HepG2 (cell line): ENCODE results near the gene KDELR3. TPM values are rescaled to one million over a fixed set of nuclear protein-coding genes. Genes with fewer than 3 reads are reported as not detected.

Experiments used
- DDIT3 ChIP-seq: sonication (generic); formaldehyde crosslinking; IDR thresholded peaks from 2 replicates; pipeline ENCODE4 v1.4.0; 2020; ENCODE audit warnings: mild to moderate bottlenecking, missing genetic modification reagents
- DR1 ChIP-seq: sonication (generic); formaldehyde crosslinking; IDR thresholded peaks from 2 replicates; pipeline ENCODE4 v1.8.0; 2021; ENCODE audit warnings: mild to moderate bottlenecking, missing genetic modification reagents, inconsistent platforms
- ETS1 ChIP-seq: sonication (generic); formaldehyde crosslinking; IDR thresholded peaks from 2 replicates; pipeline ENCODE4 v1.4.0; 2020; ENCODE audit warnings: missing genetic modification reagents
- FOXJ3 ChIP-seq: sonication (generic); formaldehyde crosslinking; IDR thresholded peaks from 2 replicates; pipeline ENCODE4 v1.4.0; 2020; ENCODE audit warnings: missing genetic modification reagents, mild to moderate bottlenecking, borderline replicate concordance
- GZF1 ChIP-seq: sonication (generic); formaldehyde crosslinking; IDR thresholded peaks from 2 replicates; pipeline ENCODE4 v1.5.1; 2020; ENCODE audit warnings: mild to moderate bottlenecking, missing genetic modification reagents
- HNRNPK ChIP-seq: fragments of 200-400 bp; formaldehyde crosslinking; IDR thresholded peaks from 2 replicates; pipeline ENCODE4 v1.6.1; 2018; ENCODE audit warnings: low read length, low read depth, moderate library complexity, mild to moderate bottlenecking; ENCODE audit not compliant: poor library complexity, severe bottlenecking
- KLF15 ChIP-seq: sonication (generic); formaldehyde crosslinking; IDR thresholded peaks from 2 replicates; pipeline ENCODE4 v1.8.1; 2023; ENCODE audit warnings: borderline replicate concordance, mild to moderate bottlenecking, inconsistent platforms, missing genetic modification reagents, mixed read lengths
- KLF16 ChIP-seq, 2 experiments: sonication (generic) in 1 of 2; formaldehyde crosslinking in 1 of 2; IDR thresholded peaks; 2 replicates each; pipeline versions ENCODE4 v1.6.1 to v1.8.0; 2016 to 2023; ENCODE audit warnings: missing genetic modification reagents in 2 of 2, missing compliant biosample characterization in 1 of 2
- PITX1 ChIP-seq: sonication (generic); formaldehyde crosslinking; IDR thresholded peaks from 2 replicates; pipeline ENCODE4 v1.5.1; 2020; ENCODE audit warnings: mild to moderate bottlenecking, missing genetic modification reagents
- SALL2 ChIP-seq: sonication (generic); formaldehyde crosslinking; IDR thresholded peaks from 2 replicates; pipeline ENCODE4 v1.8.1; 2023; ENCODE audit warnings: mild to moderate bottlenecking, missing genetic modification reagents, inconsistent platforms
- SNAPC2 ChIP-seq: sonication (generic); formaldehyde crosslinking; IDR thresholded peaks from 2 replicates; pipeline ENCODE4 v1.8.1; 2022; ENCODE audit warnings: mild to moderate bottlenecking, missing genetic modification reagents
- TBL1XR1 ChIP-seq: fragments of 150-350 bp; IDR thresholded peaks from 2 replicates; pipeline ENCODE4 v1.6.1; 2014; ENCODE audit warnings: borderline replicate concordance, low read length; ENCODE audit not compliant: partially characterized antibody
- UBTF ChIP-seq: sonication (generic); formaldehyde crosslinking; IDR thresholded peaks from 2 replicates; pipeline ENCODE4 v1.4.0; 2020; ENCODE audit warnings: mild to moderate bottlenecking, missing genetic modification reagents
- ZNF362 ChIP-seq: sonication (generic); formaldehyde crosslinking; IDR thresholded peaks from 2 replicates; pipeline ENCODE4 v1.4.0; 2020; ENCODE audit warnings: missing genetic modification reagents, mild to moderate bottlenecking, borderline replicate concordance
- ZNF569 ChIP-seq: sonication (generic); formaldehyde crosslinking; IDR thresholded peaks from 2 replicates; pipeline ENCODE4 v1.5.0; 2020; ENCODE audit warnings: mild to moderate bottlenecking, missing genetic modification reagents, moderate library complexity, borderline replicate concordance
- ZNF703 ChIP-seq: sonication (generic); formaldehyde crosslinking; IDR thresholded peaks from 2 replicates; pipeline ENCODE4 v1.5.1; 2020; ENCODE audit warnings: missing genetic modification reagents, mild to moderate bottlenecking, moderate library complexity, borderline replicate concordance
- ZNF737 ChIP-seq: sonication (generic); formaldehyde crosslinking; IDR thresholded peaks from 2 replicates; pipeline ENCODE4 v1.5.0; 2020; ENCODE audit warnings: missing genetic modification reagents, mild to moderate bottlenecking, borderline replicate concordance
- ZNF775 ChIP-seq: sonication (generic); formaldehyde crosslinking; IDR thresholded peaks from 2 replicates; pipeline ENCODE4 v1.4.0; 2020; ENCODE audit warnings: missing genetic modification reagents, mild to moderate bottlenecking, moderate library complexity, borderline replicate concordance
- ZUFSP ChIP-seq: sonication (generic); formaldehyde crosslinking; IDR thresholded peaks from 2 replicates; pipeline ENCODE4 v1.9.0; 2021; ENCODE audit warnings: missing genetic modification reagents, mild to moderate bottlenecking, borderline replicate concordance
- polyA plus RNA-seq, 8 experiments: library from polyadenylated mRNA; depleted of rRNA in 3 of 8; stranded (reverse) in 7 of 8; unstranded in 1 of 8; fragments of >200 nt; fragmentation: Illumina TruSeq in 4 of 8; extraction: Trizol in 4 of 8; gene quantifications; 2 replicates each; pipeline versions ENCODE4 v1.2.1 to v1.2.3, GENCODE V29; 2011 to 2016; ENCODE audit warnings: low read depth in 4 of 8, missing spikeins in 1 of 8, mixed read lengths in 1 of 8; ENCODE audit not compliant: insufficient read depth in 1 of 8
- total RNA-seq, 5 experiments: library from RNA; depleted of rRNA; stranded (reverse); fragments of >200 nt; fragmentation: Illumina TruSeq; extraction: Trizol; gene quantifications; 2 replicates each; pipeline ENCODE4 v1.2.3, GENCODE V29; 2016; ENCODE audit warnings: low read depth in 1 of 5

Gene KDELR3
- total and polyA plus RNA-seq, 2 of the 13 experiments (the other 11 are each of a cell fraction or from before 2014, with no cell fraction given) = 24.2 to 65.7 TPM

GRCh38 chr22:38461414-38462081, 6.3 kb upstream of the KDELR3 start (continued):
- TF ChIP-seq TBL1XR1 (no peak), GZF1 (CRISPR knock-in tag) (no peak), PITX1 (CRISPR knock-in tag) (no peak), DDIT3 (CRISPR knock-in tag) (no peak), ETS1 (CRISPR knock-in tag) (no peak), ZNF569 (CRISPR knock-in tag) (no peak), DR1 (no peak), ZNF775 (no peak), ZNF362 (no peak), KLF15 (0 out of 2 replicates have a peak, but pooled peaks have one; percentile 34), HNRNPK (no peak), SALL2 (CRISPR knock-in tag) (no peak), ZNF737 (CRISPR knock-in tag) (no peak), ZUFSP (CRISPR knock-in tag) (no peak), ZNF703 (no peak), SNAPC2 (no peak), UBTF (CRISPR knock-in tag) (peak; percentile 85; the same call in 1 of the 2 replicates), FOXJ3 (CRISPR knock-in tag) (0 out of 2 replicates have a peak, but pooled peaks have one; percentile 25), KLF16 (CRISPR knock-in tag; IDR thresholded peaks at IDR 0.05) (0 out of 4 replicates have a peak, but pooled peaks of 1 of the 2 experiments have one; percentile 40)
